Karpas-422 (cell line): ENCODE data around the gene PTPN14. TPM values are rescaled to one million over a fixed set of nuclear protein-coding genes. Genes with fewer than 3 reads are reported as not detected.

Experiments
- DNase-seq: peaks from one replicate; pipeline ENCODE4 v3.0.0-alpha.2; 2015
- H2AFZ ChIP-seq: fragments of 200-600 bp; sonication (generic); 2 replicates; pipeline ENCODE4 v1.6.1; 2014; ENCODE audit warnings: antibody characterized with exemption, low read length, mixed read lengths
- H3K27ac ChIP-seq: fragments of 200-600 bp; sonication (generic); 2 replicates; pipeline ENCODE4 v1.5.1; 2014; ENCODE audit warnings: mild to moderate bottlenecking, low read length, moderate library complexity
- H3K27me3 ChIP-seq: fragments of 200-600 bp; sonication (generic); 2 replicates; pipeline ENCODE4 v1.6.1; 2014; ENCODE audit warnings: low read length, mixed read lengths
- H3K36me3 ChIP-seq: fragments of 200-600 bp; sonication (generic); 2 replicates; pipeline ENCODE4 v1.6.1; 2014; ENCODE audit warnings: low read length, mixed read lengths; ENCODE audit not compliant: insufficient read depth
- H3K4me1 ChIP-seq: fragments of 200-600 bp; sonication (generic); 2 replicates; pipeline ENCODE4 v1.6.1; 2014; ENCODE audit warnings: mild to moderate bottlenecking, low read length, mixed read lengths
- H3K4me2 ChIP-seq: fragments of 200-600 bp; sonication (generic); 2 replicates; pipeline ENCODE4 v1.6.1; 2014; ENCODE audit warnings: low read length, low read depth, mild to moderate bottlenecking; ENCODE audit not compliant: poor library complexity, severe bottlenecking
- H3K4me3 ChIP-seq: fragments of 200-600 bp; sonication (generic); 2 replicates; pipeline ENCODE4 v1.5.1; 2014; ENCODE audit warnings: mild to moderate bottlenecking, antibody characterized with exemption, low read length, mixed read lengths
- H3K79me2 ChIP-seq: fragments of 200-600 bp; sonication (generic); 2 replicates; pipeline ENCODE4 v1.6.1; 2014; ENCODE audit warnings: mild to moderate bottlenecking, low read length, mixed read lengths
- H3K9ac ChIP-seq: fragments of 200-600 bp; sonication (generic); 2 replicates; pipeline ENCODE4 v1.6.0; 2014; ENCODE audit warnings: low read length
- H3K9me2 ChIP-seq: fragments of 200-600 bp; sonication (generic), shearing (Covaris generic); replicated peaks from 2 replicates; pipeline ENCODE4 v1.6.0; 2014; ENCODE audit warnings: mild to moderate bottlenecking, low read length, moderate library complexity; ENCODE audit not compliant: insufficient read depth
- H3K9me3 ChIP-seq: fragments of 300-700, 200-600 bp; sonication (generic); 2 replicates; pipeline ENCODE4 v1.6.1; 2014; ENCODE audit warnings: low read length, mixed read lengths
- H4K20me1 ChIP-seq: fragments of 200-600 bp; sonication (generic); 2 replicates; pipeline ENCODE4 v1.6.1; 2014; ENCODE audit warnings: mild to moderate bottlenecking, antibody characterized with exemption, low read length, low read depth; ENCODE audit not compliant: insufficient read depth
- total RNA-seq: library from RNA; depleted of rRNA; stranded (reverse); fragments of >200 nt; shearing (Covaris generic); gene quantifications from 2 replicates; pipeline ENCODE4 v1.2.3, GENCODE V29; 2014; ENCODE audit warnings: low replicate concordance

Gene PTPN14
- total RNA-seq, 1 experiment from 2014 or later, result 0.56 TPM

- Histone ChIP-seq H3K27me3 (no peaks in the 10 kb centered on the region), H3K9me2 (no peaks in the 10 kb centered on the region), H3K4me2 (no peak overlapping the region), H3K9ac (no peak overlapping the region), H3K9me3 (no peaks in the 10 kb centered on the region), H3K27ac (no peak overlapping the region), H3K4me1 (no peaks in the 10 kb centered on the region), H2AFZ (no peak overlapping the region), H4K20me1 (no peaks in the 10 kb centered on the region), H3K36me3 (no peaks in the 10 kb centered on the region), H3K79me2 (no peaks in the 10 kb centered on the region), H3K4me3 (no peak overlapping the region)
- DNase-seq, result no peak
Measured at GRCh38 chr1:214548988-214549387, 2.4 kb downstream of the PTPN14 start.

DNA sequence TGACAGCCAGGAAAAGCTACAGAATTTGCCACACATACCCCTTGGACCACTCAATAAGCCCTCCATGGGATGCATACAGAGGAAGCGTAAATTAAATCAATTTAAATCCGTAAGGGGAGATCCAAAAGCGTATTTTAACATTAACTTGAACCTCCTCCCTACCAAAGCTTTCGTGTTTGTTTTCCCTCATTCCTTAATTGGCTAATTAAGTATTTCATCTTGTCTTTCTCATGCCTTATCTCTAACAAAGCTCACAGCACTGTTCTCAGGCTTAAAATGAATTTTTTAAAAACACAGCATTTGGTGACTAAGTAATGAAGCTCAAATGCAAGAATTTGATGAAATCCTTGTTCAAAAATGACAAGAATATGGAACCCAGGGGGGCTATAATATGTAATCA, 3.1 kb downstream of the PTPN14 start:
- no peak for DNase-seq
- Histone ChIP-seq H3K27ac (no peak overlapping the region), H3K4me3 (no peak overlapping the region), H3K9ac (no peak overlapping the region), H3K79me2 (no peaks in the 10 kb centered on the region), H3K4me1 (no peaks in the 10 kb centered on the region), H2AFZ (no peak overlapping the region), H3K9me3 (no peaks in the 10 kb centered on the region), H4K20me1 (no peaks in the 10 kb centered on the region), H3K9me2 (no peaks in the 10 kb centered on the region), H3K27me3 (no peaks in the 10 kb centered on the region), H3K36me3 (no peaks in the 10 kb centered on the region), H3K4me2 (no peak overlapping the region)

DNA sequence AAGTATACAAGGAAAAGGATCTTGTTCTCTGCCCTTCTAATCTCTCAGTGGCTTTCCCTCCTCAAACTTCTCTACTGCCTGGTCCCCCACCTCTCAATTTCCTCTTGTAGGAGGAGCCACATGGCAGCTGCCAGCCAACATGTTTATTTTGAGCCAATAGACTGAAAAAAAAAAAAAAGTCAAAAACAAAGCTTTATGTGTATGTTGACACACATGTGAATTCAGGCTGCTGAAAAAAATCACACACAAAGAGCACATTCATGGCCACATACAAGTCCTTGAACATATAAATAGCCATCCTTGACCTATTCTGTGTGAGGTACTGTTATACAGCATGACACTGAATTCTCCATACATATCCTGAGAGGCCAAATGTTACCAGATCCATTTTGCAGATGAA, 3.7 kb downstream of the PTPN14 start:
- H3K27ac ChIP-seq, result no peak overlapping the region
- no peaks in the 10 kb centered on the region for H3K27me3 ChIP-seq
- no peak overlapping the region for H3K4me2 ChIP-seq
- DNase-seq, result no peak
- no peaks in the 10 kb centered on the region for H3K9me2 ChIP-seq
- no peak overlapping the region for H3K9ac ChIP-seq
- no peaks in the 10 kb centered on the region for H3K4me1 ChIP-seq
- H3K9me3 ChIP-seq, result no peaks in the 10 kb centered on the region
- H4K20me1 ChIP-seq, result no peaks in the 10 kb centered on the region
- no peak overlapping the region for H2AFZ ChIP-seq
- no peaks in the 10 kb centered on the region for H3K36me3 ChIP-seq
- H3K79me2 ChIP-seq, result no peaks in the 10 kb centered on the region
- H3K4me3 ChIP-seq, result no peak overlapping the region

GRCh38 chr1:214546886-214547641, 4.3 kb downstream of the PTPN14 start:
- DNase-seq, result no peak
- Histone ChIP-seq H3K4me3 (no peak overlapping the region), H3K27me3 (no peaks in the 10 kb centered on the region), H3K79me2 (no peaks in the 10 kb centered on the region), H3K9me2 (no peaks in the 10 kb centered on the region), H3K4me2 (no peak overlapping the region), H3K36me3 (no peaks in the 10 kb centered on the region), H3K9me3 (no peaks in the 10 kb centered on the region), H3K4me1 (no peaks in the 10 kb centered on the region), H3K27ac (no peak overlapping the region), H4K20me1 (no peaks in the 10 kb centered on the region), H3K9ac (no peak overlapping the region), H2AFZ (no peak overlapping the region)

DNA sequence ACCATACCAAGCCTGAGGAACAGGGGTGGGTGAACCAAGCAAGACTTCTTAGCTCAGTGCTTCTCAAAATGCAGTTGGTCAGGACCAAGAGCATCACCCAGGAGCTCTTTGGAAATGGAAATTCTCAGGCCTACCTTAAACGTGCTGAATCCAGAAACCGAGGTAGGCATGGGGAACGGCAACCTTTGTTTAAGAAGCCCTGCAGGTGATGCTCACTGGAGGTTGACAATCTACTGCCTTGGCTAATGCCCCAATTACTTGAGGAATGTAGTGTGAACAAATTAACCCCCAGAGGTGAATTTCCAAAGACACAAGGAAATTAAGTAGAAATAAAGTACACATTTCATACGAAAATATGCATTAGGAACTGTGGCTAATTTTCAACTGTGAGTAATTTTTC, 5.3 kb downstream of the PTPN14 start:
- Histone ChIP-seq H3K27ac (no peak overlapping the region), H3K36me3 (no peaks in the 10 kb centered on the region), H4K20me1 (no peaks in the 10 kb centered on the region), H3K4me2 (no peak overlapping the region), H3K4me1 (no peaks in the 10 kb centered on the region), H3K9me3 (no peaks in the 10 kb centered on the region), H3K4me3 (no peak overlapping the region), H3K79me2 (no peaks in the 10 kb centered on the region), H2AFZ (no peak overlapping the region), H3K9me2 (no peaks in the 10 kb centered on the region), H3K27me3 (no peaks in the 10 kb centered on the region), H3K9ac (no peak overlapping the region)
- no peak for DNase-seq

GRCh38 chr1:214545293-214545692, 6.1 kb downstream of the PTPN14 start:
- no peak overlapping the region for H3K9ac ChIP-seq
- H3K4me1 ChIP-seq, result no peaks in the 10 kb centered on the region
- no peak overlapping the region for H3K4me2 ChIP-seq
- no peaks in the 10 kb centered on the region for H3K79me2 ChIP-seq
- H3K27me3 ChIP-seq, result no peaks in the 10 kb centered on the region
- DNase-seq, result no peak
- no peaks in the 10 kb centered on the region for H3K9me3 ChIP-seq
- H3K9me2 ChIP-seq, result no peaks in the 10 kb centered on the region
- no peak overlapping the region for H3K27ac ChIP-seq
- no peaks in the 10 kb centered on the region for H3K36me3 ChIP-seq
- H2AFZ ChIP-seq, result peak overlapping the region; percentile 37; the same call in 1 of the 2 replicates
- H3K4me3 ChIP-seq, result no peak overlapping the region
- H4K20me1 ChIP-seq, result no peaks in the 10 kb centered on the region

DNA sequence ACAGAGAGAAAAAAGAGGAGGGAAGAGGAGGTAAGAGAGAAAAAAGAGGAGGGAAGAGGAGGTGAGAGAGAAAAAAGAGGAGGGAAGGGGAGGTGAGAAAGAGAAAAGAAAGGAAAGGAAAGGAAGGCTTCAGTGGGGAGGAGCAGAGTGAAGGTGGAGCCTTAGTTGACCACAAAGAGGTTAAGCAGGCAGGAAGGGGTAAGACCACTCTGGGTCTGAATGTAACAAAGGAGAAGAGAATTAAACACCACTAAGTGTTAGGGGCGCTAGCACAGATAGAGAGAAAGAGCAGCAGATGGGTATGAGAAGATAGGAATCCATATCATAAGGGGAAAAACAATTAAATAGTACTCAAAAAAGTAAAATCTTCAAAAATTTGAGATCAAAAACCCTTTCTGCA, 6.6 kb downstream of the PTPN14 start:
- H3K4me3 ChIP-seq, result no peak overlapping the region
- H3K9me2 ChIP-seq, result no peaks in the 10 kb centered on the region
- no peaks in the 10 kb centered on the region for H3K4me1 ChIP-seq
- H3K9me3 ChIP-seq, result no peaks in the 10 kb centered on the region
- no peak overlapping the region for H2AFZ ChIP-seq
- no peak overlapping the region for H3K9ac ChIP-seq
- DNase-seq, result no peak
- H3K27me3 ChIP-seq, result no peaks in the 10 kb centered on the region
- no peak overlapping the region for H3K4me2 ChIP-seq
- no peak overlapping the region for H3K27ac ChIP-seq
- no peaks in the 10 kb centered on the region for H3K36me3 ChIP-seq
- no peaks in the 10 kb centered on the region for H4K20me1 ChIP-seq
- H3K79me2 ChIP-seq, result no peaks in the 10 kb centered on the region

GRCh38 chr1:214542275-214543199, 8.9 kb downstream of the PTPN14 start:
- Histone ChIP-seq H3K9me3 (no peaks in the 10 kb centered on the region), H3K27ac (no peak overlapping the region), H3K27me3 (no peaks in the 10 kb centered on the region), H3K4me1 (peaks cover 7% of the 10 kb centered on the region), H4K20me1 (no peaks in the 10 kb centered on the region), H3K4me2 (no peak overlapping the region), H3K79me2 (no peaks in the 10 kb centered on the region), H3K36me3 (no peaks in the 10 kb centered on the region), H3K4me3 (no peak overlapping the region), H2AFZ (no peak overlapping the region), H3K9me2 (no peaks in the 10 kb centered on the region), H3K9ac (no peak overlapping the region)
- no peak for DNase-seq
